H1 (cell line): ENCODE measurements around the gene FGF14. TPM values are rescaled to one million over a fixed set of nuclear protein-coding genes. Genes with fewer than 3 reads are reported as not detected.

Experiments used
- CTCF ChIA-PET: fragments of 300-600 bp; sonication (Branson Sonifier 250); formaldehyde crosslinking; loops from one replicate; lab custom pipeline; 2021; ENCODE audit not compliant: partially characterized antibody; lab: Charles Lee
- POLR2A ChIA-PET: fragments of 300-600 bp; sonication (Branson Sonifier 250); formaldehyde crosslinking; loops from one replicate; lab custom pipeline; 2021; ENCODE audit warnings: inconsistent platforms; ENCODE audit not compliant: partially characterized antibody; lab: Charles Lee
- DNase-seq, 2 experiments: peaks; one replicate each; pipeline versions ENCODE4 v3.0.0 to v3.0.0-alpha.2; 2010 to 2022; ENCODE audit warnings: low spot score in 2 of 2, low read depth in 1 of 2, mixed read lengths in 1 of 2
- FAIRE-seq: peaks from 2 replicates; lab custom pipeline; 2011; peaks lifted over from hg19 to GRCh38; lab: Jason Lieb, UNC
- H2AFZ ChIP-seq: 2 replicates; pipeline ENCODE4 v1.8.1; 2012; ENCODE audit warnings: low read length, inconsistent platforms
- H2AK5ac ChIP-seq: 2 replicates; pipeline ENCODE4 v1.6.1; 2013; ENCODE audit warnings: low read depth, low read length
- H2BK120ac ChIP-seq: replicated peaks from 2 replicates; pipeline ENCODE3; 2013; ENCODE audit warnings: low read depth, low read length, inconsistent platforms
- H2BK12ac ChIP-seq: 2 replicates; pipeline ENCODE4 v1.6.1; 2013; ENCODE audit warnings: low read depth, low read length
- H2BK15ac ChIP-seq: 2 replicates; pipeline ENCODE4 v1.6.1; 2013; ENCODE audit warnings: low read length
- H2BK20ac ChIP-seq: 2 replicates; pipeline ENCODE4 v1.6.1; 2013; ENCODE audit warnings: low read length
- H2BK5ac ChIP-seq: 2 replicates; pipeline ENCODE4 v1.6.1; 2013; ENCODE audit warnings: low read depth, low read length
- H3K14ac ChIP-seq: 2 replicates; pipeline ENCODE4 v1.6.1; 2013; ENCODE audit warnings: inconsistent platforms; ENCODE audit not compliant: insufficient read length
- H3K18ac ChIP-seq: 2 replicates; pipeline ENCODE4 v1.6.1; 2013; ENCODE audit warnings: low read length; ENCODE audit errors: extremely low read depth
- H3K23ac ChIP-seq: 2 replicates; pipeline ENCODE4 v1.6.1; 2013; ENCODE audit warnings: inconsistent platforms; ENCODE audit not compliant: insufficient read length
- H3K23me2 ChIP-seq: 2 replicates; pipeline ENCODE4 v1.6.1; 2013; ENCODE audit warnings: low read depth, low read length
- H3K27ac ChIP-seq: 2 replicates; pipeline ENCODE4 v1.6.1; 2011; ENCODE audit warnings: low read depth, low read length, inconsistent platforms
- H3K27me3 ChIP-seq, 4 experiments: replicated peaks in 1 of 4; 1 replicate in 1 of 4; 2 replicates in 3 of 4; pipeline versions ENCODE4 v1.6.1 to v1.8.1; 2011 to 2013; ENCODE audit warnings: low read length in 3 of 4, mild to moderate bottlenecking in 3 of 4, inconsistent platforms in 2 of 4, mixed read lengths in 2 of 4, moderate library complexity in 1 of 4; ENCODE audit not compliant: control insufficient read depth in 3 of 4, insufficient read depth in 3 of 4; ENCODE audit errors: extremely low read depth in 1 of 4
- H3K36me3 ChIP-seq, 4 experiments: 2 replicates each; pipeline versions ENCODE4 v1.6.1 to v1.8.1; 2011 to 2013; ENCODE audit warnings: mild to moderate bottlenecking in 4 of 4, low read length in 3 of 4, moderate library complexity in 2 of 4, control low read depth in 1 of 4, inconsistent platforms in 1 of 4; ENCODE audit not compliant: insufficient read depth in 4 of 4, control insufficient read depth in 2 of 4
- H3K4ac ChIP-seq: replicated peaks from 2 replicates; pipeline ENCODE3; 2013; ENCODE audit warnings: low read length, low read depth, mixed read lengths, inconsistent platforms; ENCODE audit not compliant: insufficient read length
- H3K4me1 ChIP-seq, 4 experiments: replicated peaks in 1 of 4; 1 replicate in 1 of 4; 2 replicates in 3 of 4; pipeline versions ENCODE4 v1.6.1 to v1.8.1; 2011 to 2013; ENCODE audit warnings: low read length in 3 of 4, inconsistent platforms in 2 of 4, mixed read lengths in 1 of 4; ENCODE audit not compliant: insufficient read depth in 4 of 4, control insufficient read depth in 3 of 4
- H3K4me2 ChIP-seq, 2 experiments: 2 replicates each; pipeline versions ENCODE4 v1.6.1 to v1.8.1; 2011 to 2013; ENCODE audit warnings: low read depth in 2 of 2, low read length in 2 of 2, control low read depth in 1 of 2, inconsistent platforms in 1 of 2, mild to moderate bottlenecking in 1 of 2; ENCODE audit not compliant: insufficient read depth in 1 of 2
- H3K4me3 ChIP-seq, 4 experiments: fragments of 200-600, 300-600 bp in 1 of 4; sonication (generic), shearing (Covaris generic), sonication (Bioruptor Twin) in 1 of 4; 2 replicates each; pipeline versions ENCODE4 v1.5.1 to v1.8.1; 2011 to 2016; ENCODE audit warnings: low read length in 4 of 4, low read depth in 3 of 4, control low read depth in 2 of 4, inconsistent platforms in 2 of 4, mild to moderate bottlenecking in 2 of 4, mixed read lengths in 1 of 4, moderate library complexity in 1 of 4; ENCODE audit not compliant: insufficient read depth in 2 of 4; ENCODE audit errors: extremely low read depth in 1 of 4
- H3K56ac ChIP-seq: replicated peaks from 2 replicates; pipeline ENCODE3; 2013; ENCODE audit warnings: low read depth, mild to moderate bottlenecking, mixed read lengths, low read length, inconsistent platforms; ENCODE audit not compliant: insufficient read length
- H3K79me1 ChIP-seq: 2 replicates; pipeline ENCODE4 v1.6.1; 2013; ENCODE audit warnings: low read depth, low read length, control low read depth
- H3K79me2 ChIP-seq, 2 experiments: 2 replicates each; pipeline versions ENCODE4 v1.6.1 to v1.8.1; 2012 to 2013; ENCODE audit warnings: low read length in 2 of 2, mild to moderate bottlenecking in 2 of 2, inconsistent platforms in 1 of 2; ENCODE audit not compliant: insufficient read depth in 2 of 2, control insufficient read depth in 1 of 2
- H3K9ac ChIP-seq, 4 experiments: replicated peaks in 1 of 4; 1 replicate in 1 of 4; 2 replicates in 3 of 4; pipeline versions ENCODE4 v1.6.1 to v1.8.1; 2011 to 2013; ENCODE audit warnings: low read depth in 3 of 4, low read length in 3 of 4, control low read depth in 2 of 4, mild to moderate bottlenecking in 2 of 4, moderate library complexity in 2 of 4, inconsistent platforms in 1 of 4; ENCODE audit errors: extremely low read depth in 1 of 4
- H3K9me3 ChIP-seq, 2 experiments: 2 replicates each; pipeline versions ENCODE4 v1.6.1 to v1.8.1; 2012 to 2013; ENCODE audit warnings: mild to moderate bottlenecking in 2 of 2, moderate library complexity in 2 of 2, control low read depth in 1 of 2, inconsistent platforms in 1 of 2, low read depth in 1 of 2, low read length in 1 of 2, mixed read lengths in 1 of 2; ENCODE audit not compliant: insufficient read depth in 2 of 2
- H4K20me1 ChIP-seq, 2 experiments: replicated peaks in 1 of 2; 2 replicates each; pipeline versions ENCODE3 to v1.8.1; 2011 to 2013; ENCODE audit warnings: inconsistent platforms in 2 of 2, low read length in 2 of 2, mild to moderate bottlenecking in 1 of 2; ENCODE audit not compliant: insufficient read depth in 2 of 2, control insufficient read depth in 1 of 2
- H4K5ac ChIP-seq: 2 replicates; pipeline ENCODE4 v1.6.1; 2013; ENCODE audit warnings: low read length, low read depth, mixed read lengths, inconsistent platforms; ENCODE audit not compliant: insufficient read length
- H4K8ac ChIP-seq: 2 replicates; pipeline ENCODE4 v1.8.0; 2013; ENCODE audit warnings: mild to moderate bottlenecking, moderate library complexity, low read length, inconsistent platforms; ENCODE audit not compliant: insufficient read depth; ENCODE audit errors: extremely low read depth
- H4K91ac ChIP-seq: replicated peaks from 2 replicates; pipeline ENCODE3; 2013; ENCODE audit warnings: low read length, mixed read lengths, inconsistent platforms; ENCODE audit not compliant: insufficient read length
- TEAD4 ChIP-seq: IDR thresholded peaks from 2 replicates; pipeline ENCODE4 v1.6.1; 2012; ENCODE audit warnings: low read depth, low read length, inconsistent platforms, mixed read lengths
- WGBS, 2 experiments: shearing (Covaris generic) in 1 of 2; methylation state at CpG; one replicate each; pipeline versions ENCODE4 v1.1.6 to v1.1.7; 2013 to 2015; ENCODE audit warnings: low lambda C conversion rate in 2 of 2, mixed read lengths in 2 of 2, inconsistent platforms in 1 of 2, low coverage in 1 of 2, missing lambda C conversion rate in 1 of 2; ENCODE audit not compliant: insufficient replicate concordance in 2 of 2, insufficient coverage in 1 of 2, insufficient read length in 1 of 2; ENCODE audit errors: extremely low coverage in 1 of 2, missing lambda C conversion rate in 1 of 2; 5-methylcytosine and 5-hydroxymethylcytosine counted together
- polyA plus RNA-seq, 7 experiments: library from polyadenylated mRNA; depleted of rRNA in 3 of 7; stranded (reverse) in 5 of 7; unstranded in 2 of 7; fragments of >200 nt in 5 of 7; fragments of 200-250 nt in 2 of 7; gene quantifications; 1 replicate in 5 of 7; 2 replicates in 1 of 7; 4 replicates in 1 of 7; pipeline versions ENCODE4 v1.2.1 to v1.2.3, GENCODE V29; 2011 to 2013; ENCODE audit warnings: missing spikeins in 2 of 7, mixed read lengths in 2 of 7
- total RNA-seq: library from RNA; stranded (reverse); fragmentation: NEBNext Ultra II Directional; extraction: Animal tissue kit (Norgen Biotek cat#: 25700); gene quantifications from 2 replicates; pipeline ENCODE4 v1.2.1, GENCODE V29; 2021

The FGF14 gene
- total and polyA plus RNA-seq, 2 of the 8 experiments (the other 6 are each of a cell fraction or from before 2014, with no cell fraction given) = 0.05 to 0.58 TPM

- no peak overlapping the region for H2BK120ac ChIP-seq
- H3K27ac ChIP-seq = no peak overlapping the region
- H4K8ac ChIP-seq = no peak overlapping the region
- no peaks in the 10 kb centered on the region for H3K79me1 ChIP-seq
- H2BK15ac ChIP-seq = no peak overlapping the region
- H3K56ac ChIP-seq = no peak overlapping the region
- no peak overlapping the region for H3K14ac ChIP-seq
- no peak overlapping the region for H3K18ac ChIP-seq
- H2BK12ac ChIP-seq = no peak overlapping the region
- no peak overlapping the region for H3K4me3 ChIP-seq
- no peak for FAIRE-seq
- H4K91ac ChIP-seq = no peak overlapping the region
- H3K23me2 ChIP-seq = no peaks in the 10 kb centered on the region
- H3K23ac ChIP-seq = no peak overlapping the region
- H3K9ac ChIP-seq = no peak overlapping the region
- no peak overlapping the region for H3K4me2 ChIP-seq
- peak overlapping the region; percentile 44 for H2AFZ ChIP-seq
- H3K4ac ChIP-seq = no peak overlapping the region
- DNase-seq = no peak
- ChIA-PET CTCF (interaction anchor here (0.7 to 1.5 kb wide), 2 partner anchors 113 to 1273 kb away, joined by 3 to 4 read pairs; no protein-coding TSS in a partner anchor), POLR2A (no interaction called here)
- H2AK5ac ChIP-seq = no peak overlapping the region
- H4K5ac ChIP-seq = no peak overlapping the region
- no peaks in the 10 kb centered on the region for H3K36me3 ChIP-seq
- no peaks in the 10 kb centered on the region for H3K9me3 ChIP-seq
- no peak overlapping the region for H2BK20ac ChIP-seq
- no peaks in the 10 kb centered on the region for H3K4me1 ChIP-seq
- H3K79me2 ChIP-seq = no peaks in the 10 kb centered on the region
- H4K20me1 ChIP-seq = no peaks in the 10 kb centered on the region
- H2BK5ac ChIP-seq = no peak overlapping the region
- WGBS, 2 experiments = 87% methylated on average over 5 of the region's 5 CpGs; no CpG with 5 or more reads in 1 of the 2 experiments
- H3K27me3 ChIP-seq = no peaks in the 10 kb centered on the region; a peak in 1 of 7 replicates
- TF ChIP-seq TEAD4 = no peak
Measured at GRCh38 chr13:101978552-101979315, 423.1 kb downstream of the FGF14 start.
